ENCODE measurements around the gene ADD1. TPM values are rescaled to one million over a fixed set of nuclear protein-coding genes. Genes with fewer than 3 reads are reported as not detected.

ADD1 gene
- total RNA-seq, 6 experiments from 2014 or later = 276 to 332 (median 321) TPM

DNA sequence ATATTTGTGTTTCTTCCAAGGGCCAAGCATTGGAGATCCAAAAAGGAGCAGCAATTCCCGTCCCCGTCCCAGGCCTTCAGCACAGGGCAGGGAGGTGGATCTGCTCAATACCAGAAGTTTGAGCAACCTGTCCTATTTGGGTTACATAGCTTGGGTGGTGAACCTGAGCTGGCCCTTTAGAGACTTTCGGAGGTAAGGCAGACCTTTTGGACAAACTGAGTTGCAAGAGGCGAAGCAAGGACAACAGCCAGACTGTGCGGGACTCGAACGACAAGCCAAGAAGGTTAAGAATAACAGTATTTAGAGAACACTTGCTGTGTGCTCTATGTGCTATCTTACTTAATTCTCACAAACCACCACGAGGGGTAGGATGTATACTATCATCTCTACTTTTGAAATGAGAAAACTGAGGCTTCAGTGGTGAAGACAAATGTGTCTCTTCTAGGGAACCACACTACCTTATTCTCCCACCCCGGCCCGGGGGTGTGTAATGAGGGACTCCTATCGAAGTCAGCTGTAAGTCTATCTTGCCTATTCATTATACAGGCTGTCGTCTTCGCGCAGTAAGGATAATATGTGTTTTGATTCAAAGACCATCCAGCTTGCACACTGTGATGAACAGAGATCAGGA lies 118.3 kb downstream of the ADD1 start:
- TF ChIP-seq, protein P1, sequence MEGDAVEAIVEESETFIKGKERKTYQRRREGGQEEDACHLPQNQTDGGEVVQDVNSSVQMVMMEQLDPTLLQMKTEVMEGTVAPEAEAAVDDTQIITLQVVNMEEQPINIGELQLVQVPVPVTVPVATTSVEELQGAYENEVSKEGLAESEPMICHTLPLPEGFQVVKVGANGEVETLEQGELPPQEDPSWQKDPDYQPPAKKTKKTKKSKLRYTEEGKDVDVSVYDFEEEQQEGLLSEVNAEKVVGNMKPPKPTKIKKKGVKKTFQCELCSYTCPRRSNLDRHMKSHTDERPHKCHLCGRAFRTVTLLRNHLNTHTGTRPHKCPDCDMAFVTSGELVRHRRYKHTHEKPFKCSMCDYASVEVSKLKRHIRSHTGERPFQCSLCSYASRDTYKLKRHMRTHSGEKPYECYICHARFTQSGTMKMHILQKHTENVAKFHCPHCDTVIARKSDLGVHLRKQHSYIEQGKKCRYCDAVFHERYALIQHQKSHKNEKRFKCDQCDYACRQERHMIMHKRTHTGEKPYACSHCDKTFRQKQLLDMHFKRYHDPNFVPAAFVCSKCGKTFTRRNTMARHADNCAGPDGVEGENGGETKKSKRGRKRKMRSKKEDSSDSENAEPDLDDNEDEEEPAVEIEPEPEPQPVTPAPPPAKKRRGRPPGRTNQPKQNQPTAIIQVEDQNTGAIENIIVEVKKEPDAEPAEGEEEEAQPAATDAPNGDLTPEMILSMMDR (IDR thresholded peaks at IDR 0.05) = 0 out of 2 replicates have a peak, but pooled peaks have one; percentile 8
- no peak for DNase-seq
- Mint-ChIP-seq H3K4me3 (peak overlapping the region; percentile 91), H3K27me3 (ENCODE audit: insufficient read depth) (no peaks in the 10 kb centered on the region), H3K36me3 (ENCODE audit: low read depth) (peaks cover 27% of the 10 kb centered on the region), H3K9me3 (no peaks in the 10 kb centered on the region), H3K4me1 (ENCODE audit: low read depth) (peaks cover 50% of the 10 kb centered on the region), H3K27ac (peak overlapping the region; percentile 94)

DNA sequence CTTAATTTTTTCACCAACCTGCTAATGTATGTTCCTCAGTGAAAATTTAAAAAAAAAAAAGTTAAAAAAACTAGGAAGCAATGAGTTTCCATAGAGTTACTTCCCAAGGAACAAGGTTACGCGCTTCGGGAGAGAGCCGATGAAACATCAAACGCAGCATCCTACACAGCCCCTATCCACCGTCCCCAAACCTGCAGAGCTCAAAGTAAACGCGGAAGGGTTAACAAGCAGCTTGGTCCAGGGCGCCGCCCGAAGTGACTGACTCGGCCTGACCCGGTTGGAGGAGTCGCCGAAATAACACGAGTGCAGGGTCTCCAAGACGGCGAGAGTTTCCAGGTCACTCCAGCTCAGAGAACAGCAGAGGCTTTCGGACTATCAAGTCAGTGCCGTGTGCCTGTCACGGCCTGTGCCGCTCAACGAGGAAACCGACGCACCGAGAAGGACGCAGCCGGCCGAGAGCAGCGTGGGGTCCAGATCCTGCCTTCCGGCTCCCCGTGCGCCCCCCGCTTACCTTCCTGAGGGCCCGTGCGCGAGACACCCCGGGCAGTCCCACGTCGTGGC lies 119.0 kb downstream of the ADD1 start:
- TF ChIP-seq, protein P1 (IDR thresholded peaks at IDR 0.05) = no peak
- Mint-ChIP-seq H3K4me1 (ENCODE audit: low read depth) (peaks cover 47% of the 10 kb centered on the region), H3K36me3 (ENCODE audit: low read depth) (peaks cover 23% of the 10 kb centered on the region), H3K27ac (peak overlapping the region; percentile 94), H3K4me3 (peak overlapping the region; percentile 91), H3K9me3 (no peaks in the 10 kb centered on the region), H3K27me3 (ENCODE audit: insufficient read depth) (no peaks in the 10 kb centered on the region)
- peak; percentile 38 for DNase-seq

DNA sequence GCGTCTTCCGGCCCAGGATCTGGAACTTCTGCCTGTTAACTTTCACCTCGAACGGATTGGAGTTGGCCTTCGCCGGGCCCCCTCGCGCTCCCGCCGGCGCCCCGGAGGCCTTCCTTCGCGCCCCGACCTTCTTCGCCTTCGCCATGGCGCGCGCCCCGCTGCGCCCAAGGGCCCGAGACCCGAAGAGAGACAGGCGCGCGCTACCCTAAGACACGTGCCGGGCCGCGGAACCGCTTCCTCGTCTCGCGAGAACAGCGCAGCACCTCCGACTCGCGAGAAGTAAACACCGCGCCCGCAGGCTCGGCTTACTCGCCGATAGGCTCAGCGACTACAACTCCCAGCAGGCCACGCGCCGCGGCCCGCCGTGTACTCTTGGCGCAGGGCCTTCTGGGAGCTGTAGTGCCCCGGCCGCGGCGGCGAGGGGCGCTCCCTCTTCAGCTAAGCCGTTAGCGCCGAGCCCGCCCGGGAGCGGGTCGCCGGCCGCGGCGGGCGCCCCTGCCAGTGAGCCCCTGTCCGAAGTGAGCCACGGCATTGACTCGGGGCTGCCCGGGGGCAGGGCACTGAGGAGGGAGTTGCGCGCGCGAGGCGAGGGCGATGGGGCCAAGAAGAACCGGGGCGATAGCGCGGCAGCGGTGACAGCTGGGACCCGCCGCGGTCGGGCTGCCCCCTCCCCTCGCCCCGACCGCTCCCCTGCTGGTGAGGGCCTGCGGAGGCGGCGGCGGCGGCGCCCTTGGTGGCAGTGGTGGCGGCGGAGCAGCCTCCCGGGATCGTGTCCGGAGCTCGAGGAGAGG lies 119.7 kb downstream of the ADD1 start, which contains the start of the genes GRK4 and NOP14:
Gene GRK4, plus strand, starts transcription at position 397 of the 791 bp plus-strand sequence. CDS start 500 bp downstream, outside the sequence.
Gene NOP14, minus strand, starts transcription at position 232 of the 791 bp plus-strand sequence. Its CDS starts 87 bp downstream, at position 145.
- H3K27ac Mint-ChIP-seq = peak within 1 kb of the TSS; percentile 94
- H3K9me3 Mint-ChIP-seq = no peaks in the 10 kb centered on the region
- TF ChIP-seq, protein P1 (IDR thresholded peaks at IDR 0.05) = peak; percentile 64
- peaks cover 19% of the 10 kb centered on the region for H3K36me3 Mint-ChIP-seq (ENCODE audit: low read depth)
- no peaks in the 10 kb centered on the region for H3K27me3 Mint-ChIP-seq (ENCODE audit: insufficient read depth)
- peak; percentile 97 for DNase-seq
- peak within 1 kb of the TSS; percentile 91 for H3K4me3 Mint-ChIP-seq
- H3K4me1 Mint-ChIP-seq (ENCODE audit: low read depth) = peaks cover 40% of the 10 kb centered on the region

DNA sequence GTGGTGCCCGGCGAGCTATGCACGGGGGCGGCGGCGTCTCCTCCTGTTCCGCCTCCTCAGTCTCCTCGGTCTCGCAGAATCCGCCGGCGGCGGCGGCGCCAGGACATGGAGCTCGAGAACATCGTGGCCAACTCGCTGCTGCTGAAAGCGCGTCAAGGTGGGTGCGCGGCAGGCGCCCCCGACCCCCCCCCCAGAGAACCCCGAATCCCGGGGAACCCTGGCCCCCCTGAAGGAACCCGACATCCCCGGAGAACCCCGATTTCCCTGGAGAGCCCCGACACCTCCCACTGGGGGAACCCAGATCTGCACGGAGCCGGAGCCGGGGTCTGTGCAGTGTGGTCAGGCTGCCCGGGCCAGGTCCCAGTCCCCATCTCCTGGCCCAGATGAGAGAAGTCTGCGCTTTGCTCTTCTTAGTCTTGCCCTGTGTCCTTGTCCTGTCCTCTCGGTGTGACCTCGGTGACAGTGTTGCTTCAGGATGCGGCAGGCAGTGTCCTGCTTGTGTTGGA lies 120.4 kb downstream of the ADD1 start:
- TF ChIP-seq, protein P1 (IDR thresholded peaks at IDR 0.05) = no peak; the same call in 1 of the 2 replicates
- DNase-seq = peak; percentile 42
- Mint-ChIP-seq H3K27me3 (ENCODE audit: insufficient read depth) (no peaks in the 10 kb centered on the region), H3K27ac (peak overlapping the region; percentile 47), H3K36me3 (ENCODE audit: low read depth) (peaks cover 12% of the 10 kb centered on the region), H3K4me3 (peak overlapping the region; percentile 91), H3K4me1 (ENCODE audit: low read depth) (peaks cover 34% of the 10 kb centered on the region), H3K9me3 (no peaks in the 10 kb centered on the region)

DNA sequence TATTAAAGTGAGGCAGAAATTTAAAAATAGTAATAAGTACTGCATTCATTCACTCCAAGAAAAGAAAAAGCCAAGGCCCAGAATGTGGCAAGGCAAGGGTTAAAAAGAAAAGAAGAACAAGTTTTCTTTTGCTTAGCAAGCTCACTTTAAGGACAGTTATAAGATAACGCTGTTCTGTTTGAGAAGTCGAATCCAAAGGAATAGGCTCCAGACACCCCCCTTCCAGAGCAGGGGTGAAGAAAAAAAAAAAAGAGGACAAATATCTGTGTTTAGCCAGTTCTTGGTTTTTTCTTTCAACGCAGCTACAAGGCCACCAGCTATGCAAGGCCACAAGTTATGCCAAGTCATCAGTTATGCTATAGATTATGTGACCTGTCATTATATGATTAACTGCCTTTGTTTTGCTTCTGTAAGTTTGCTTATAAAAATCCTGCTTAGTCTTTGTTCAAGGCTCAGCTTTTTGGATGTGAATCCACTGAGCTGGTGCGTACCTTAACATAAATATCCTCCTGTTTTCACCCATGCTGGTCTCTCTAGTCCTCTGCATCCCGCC lies 121.1 kb downstream of the ADD1 start:
- TF ChIP-seq, protein P1 (IDR thresholded peaks at IDR 0.05) = no peak
- peak overlapping the region; percentile 47; the same call in 1 of the 2 replicates for H3K27ac Mint-ChIP-seq
- peaks cover 12% of the 10 kb centered on the region for H3K36me3 Mint-ChIP-seq (ENCODE audit: low read depth)
- DNase-seq = no peak
- peaks cover 26% of the 10 kb centered on the region for H3K4me1 Mint-ChIP-seq (ENCODE audit: low read depth)
- H3K27me3 Mint-ChIP-seq (ENCODE audit: insufficient read depth) = no peaks in the 10 kb centered on the region
- no peaks in the 10 kb centered on the region for H3K9me3 Mint-ChIP-seq
- H3K4me3 Mint-ChIP-seq = peak overlapping the region; percentile 91

Measured in HFFc6 (cell line).